Activated naive CD4-positive, alpha-beta T cell treated with anti-CD3 and anti-CD28 coated beads, Interleukin-2, amount 10 ng/mL, durations not matched to agents 7 days and 5 days (primary cell): ENCODE data around the gene DUSP19.
A peak's percentile ranks its signal among the peaks of the same experiment; 100 is the strongest.

Source experiments
- CTCF ChIA-PET: fragments of 350-600 bp; sonication (Branson Sonifier 250); formaldehyde crosslinking; loops from one replicate; lab custom pipeline; 2021; ENCODE audit warnings: antibody characterized with exemption; lab: Charles Lee
- DNase-seq: peaks from one replicate; pipeline ENCODE4 v3.0.0-alpha.2; 2020
- H3K27ac Mint-ChIP-seq: one replicate; pipeline ENCODE4 v1.8.0; 2021; ENCODE audit warnings: mild to moderate bottlenecking, moderate library complexity, mixed read lengths
- H3K27me3 Mint-ChIP-seq: one replicate; pipeline ENCODE4 v1.8.0; 2021; ENCODE audit warnings: mild to moderate bottlenecking, mixed read lengths
- H3K36me3 Mint-ChIP-seq: one replicate; pipeline ENCODE4 v1.8.0; 2021; ENCODE audit warnings: mixed read lengths
- H3K4me1 Mint-ChIP-seq: one replicate; pipeline ENCODE4 v1.8.0; 2021; ENCODE audit warnings: mixed read lengths
- H3K4me3 Mint-ChIP-seq: one replicate; pipeline ENCODE4 v1.8.0; 2021; ENCODE audit warnings: mild to moderate bottlenecking, moderate library complexity, mixed read lengths
- H3K9me3 Mint-ChIP-seq: one replicate; pipeline ENCODE4 v1.8.0; 2021; ENCODE audit warnings: mixed read lengths

Gene DUSP19

DNA sequence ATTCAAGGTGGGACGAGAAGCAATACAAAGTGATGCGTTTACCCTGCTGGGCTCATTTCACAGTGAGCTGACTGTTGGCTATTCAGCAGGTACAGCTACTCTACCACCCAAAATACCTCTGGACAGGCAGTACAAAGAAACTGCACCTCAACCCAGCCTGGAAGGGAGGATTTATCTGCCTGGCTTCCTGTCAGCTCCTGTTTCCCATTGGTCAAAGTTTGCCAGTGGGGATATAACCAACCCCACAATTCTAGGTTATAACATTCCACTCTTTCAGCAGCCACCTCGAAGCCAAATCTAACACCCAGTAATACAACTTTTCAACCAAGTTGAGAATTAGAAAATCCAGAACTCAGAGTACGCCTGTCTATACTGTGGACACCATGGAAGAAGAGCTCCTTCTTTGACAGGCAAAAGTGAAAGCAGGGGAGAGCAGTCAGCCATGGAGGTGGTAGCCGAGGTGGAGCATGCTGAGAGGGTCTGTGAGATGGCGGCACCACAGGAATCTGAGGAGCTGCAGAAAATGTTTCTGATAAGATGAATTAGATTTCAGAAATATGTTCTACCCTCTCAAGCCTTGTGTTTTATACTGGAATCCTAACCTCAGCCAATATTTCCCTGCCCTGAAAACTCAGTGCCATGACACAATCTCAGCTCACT lies 10.8 kb downstream of the DUSP19 start:
- H3K27ac Mint-ChIP-seq: no peak overlapping the region
- no peaks in the 10 kb centered on the region for H3K9me3 Mint-ChIP-seq
- no peak for DNase-seq
- no peak overlapping the region for H3K4me3 Mint-ChIP-seq
- H3K4me1 Mint-ChIP-seq: no peaks in the 10 kb centered on the region
- CTCF ChIA-PET: interaction anchor here (0.6 to 1.1 kb wide), 3 partner anchors 54 to 74 kb away, joined by 3 read pairs; no protein-coding TSS in a partner anchor
- H3K36me3 Mint-ChIP-seq: no peaks in the 10 kb centered on the region
- H3K27me3 Mint-ChIP-seq: no peaks in the 10 kb centered on the region

- no peak for DNase-seq
- no peak overlapping the region for H3K4me3 Mint-ChIP-seq
- no peaks in the 10 kb centered on the region for H3K4me1 Mint-ChIP-seq
- H3K27ac Mint-ChIP-seq: no peak overlapping the region
- H3K9me3 Mint-ChIP-seq: no peaks in the 10 kb centered on the region
- H3K27me3 Mint-ChIP-seq: no peaks in the 10 kb centered on the region
- H3K36me3 Mint-ChIP-seq: no peaks in the 10 kb centered on the region
- CTCF ChIA-PET: no interaction called here
These were observed 12.9 kb downstream of the DUSP19 start for GRCh38 chr2:183091318-183091953.

DNA sequence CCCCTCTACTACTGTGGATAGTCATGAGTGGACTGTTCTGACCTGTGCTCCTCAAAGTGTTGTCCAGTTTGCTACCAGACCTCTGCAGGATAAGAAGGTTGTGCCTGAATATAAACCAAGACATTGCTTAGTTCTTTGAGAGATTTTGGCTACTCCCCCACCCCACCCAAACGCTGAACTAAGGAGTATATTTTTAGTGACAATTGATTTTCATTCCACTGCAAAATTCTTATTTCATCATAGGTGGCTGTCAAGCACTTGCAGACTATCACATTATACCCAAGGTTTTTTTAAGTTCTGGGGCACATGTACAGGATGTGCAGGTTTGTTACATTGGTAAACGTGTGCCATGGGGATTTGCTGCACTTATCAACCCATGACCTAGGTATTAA lies 13.4 kb downstream of the DUSP19 start:
- CTCF ChIA-PET: no interaction called here
- no peak for DNase-seq
- H3K36me3 Mint-ChIP-seq: no peaks in the 10 kb centered on the region
- H3K27ac Mint-ChIP-seq: no peak overlapping the region
- no peaks in the 10 kb centered on the region for H3K4me1 Mint-ChIP-seq
- H3K27me3 Mint-ChIP-seq: no peaks in the 10 kb centered on the region
- no peaks in the 10 kb centered on the region for H3K9me3 Mint-ChIP-seq
- H3K4me3 Mint-ChIP-seq: no peak overlapping the region

DNA sequence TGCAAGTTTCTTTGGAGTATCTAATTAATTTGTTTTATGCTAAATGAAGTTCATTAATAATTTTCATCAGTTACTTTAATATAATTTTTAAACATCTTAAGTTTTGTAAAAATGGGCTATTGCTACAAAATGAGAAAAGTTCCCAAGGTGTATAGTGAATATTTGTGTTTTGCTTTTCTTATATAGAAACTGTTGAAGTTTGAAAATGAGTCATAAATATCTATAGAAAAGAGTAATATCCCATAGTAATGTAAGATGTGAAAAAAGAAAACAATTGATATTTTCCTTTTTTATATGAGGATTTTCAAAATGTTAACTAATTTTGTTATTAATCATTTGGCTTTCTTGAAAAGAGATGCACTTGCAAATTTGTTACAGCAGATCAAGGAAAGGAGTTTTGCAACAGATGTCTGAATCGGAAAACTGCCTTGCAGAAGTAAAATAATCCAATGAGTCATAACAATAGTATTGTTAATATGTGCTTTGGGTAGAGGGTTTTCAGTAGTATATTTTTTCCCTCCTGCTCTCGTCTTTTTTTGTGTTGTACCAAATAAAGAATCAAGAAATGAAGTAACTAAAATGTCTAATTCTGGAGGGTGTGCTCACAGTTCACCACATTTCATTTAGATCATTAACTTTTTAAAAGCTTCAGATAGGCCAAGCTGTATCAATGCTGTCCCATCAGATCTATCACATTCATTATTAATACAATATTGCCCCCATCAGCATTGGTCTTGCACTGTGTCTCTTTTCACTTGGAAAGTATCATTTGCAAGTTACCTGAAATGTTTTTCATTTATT lies 15.5 kb downstream of the DUSP19 start:
- DNase-seq: no peak
- no peaks in the 10 kb centered on the region for H3K27me3 Mint-ChIP-seq
- H3K9me3 Mint-ChIP-seq: no peaks in the 10 kb centered on the region
- no peaks in the 10 kb centered on the region for H3K36me3 Mint-ChIP-seq
- H3K4me3 Mint-ChIP-seq: no peak overlapping the region
- H3K4me1 Mint-ChIP-seq: no peaks in the 10 kb centered on the region
- CTCF ChIA-PET: interaction anchor here (0.6 kb wide), 1 partner anchor 16 kb away, joined by 3 read pairs; no protein-coding TSS in a partner anchor
- H3K27ac Mint-ChIP-seq: no peak overlapping the region

DNA sequence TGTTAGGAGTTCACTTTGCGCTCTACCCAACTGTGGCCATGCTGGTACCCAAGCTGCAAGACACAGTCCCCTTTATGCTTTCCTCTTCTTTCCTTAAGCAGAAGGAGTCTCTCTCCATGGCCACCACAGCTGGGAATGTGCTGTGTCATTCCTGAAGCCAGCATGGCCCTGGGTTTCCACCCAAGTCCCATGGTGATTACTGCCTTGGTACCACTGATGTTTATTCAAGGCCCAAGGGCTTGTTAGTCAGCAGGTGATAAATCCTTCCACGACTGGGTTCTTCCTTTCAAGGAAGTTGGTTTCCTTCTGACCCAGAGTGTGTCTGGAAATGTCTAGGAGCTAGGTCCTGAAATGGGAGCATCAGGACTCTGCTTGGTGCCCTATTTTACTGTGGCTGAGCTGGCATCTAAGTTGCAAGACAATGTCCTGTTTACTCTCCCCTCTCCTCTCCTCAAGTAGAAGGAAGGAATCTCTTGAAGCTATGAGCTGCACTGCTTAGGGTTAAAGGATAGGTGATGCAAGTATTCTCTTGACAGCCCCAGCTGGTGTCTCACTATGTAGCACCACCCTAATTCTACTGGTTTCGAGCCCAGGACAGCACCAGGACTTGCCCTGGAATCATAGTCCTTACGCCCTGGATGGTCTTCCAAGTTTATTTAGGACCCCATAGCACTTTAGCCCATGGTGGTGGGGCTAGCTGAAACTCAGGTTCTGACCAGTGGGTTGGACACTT lies 27.0 kb downstream of the DUSP19 start:
- Mint-ChIP-seq H3K4me3 (no peak overlapping the region), H3K4me1 (no peaks in the 10 kb centered on the region), H3K27ac (no peak overlapping the region), H3K36me3 (no peaks in the 10 kb centered on the region), H3K27me3 (peaks cover 13% of the 10 kb centered on the region), H3K9me3 (no peaks in the 10 kb centered on the region)
- DNase-seq: no peak
- CTCF ChIA-PET: no interaction called here

GRCh38 chr2:183112577-183112976 lies 34.0 kb downstream of the DUSP19 start:
- CTCF ChIA-PET: no interaction called here
- H3K36me3 Mint-ChIP-seq: no peaks in the 10 kb centered on the region
- H3K9me3 Mint-ChIP-seq: no peaks in the 10 kb centered on the region
- H3K27me3 Mint-ChIP-seq: peaks cover 15% of the 10 kb centered on the region
- H3K4me3 Mint-ChIP-seq: no peak overlapping the region
- no peak for DNase-seq
- H3K27ac Mint-ChIP-seq: no peak overlapping the region
- H3K4me1 Mint-ChIP-seq: no peaks in the 10 kb centered on the region

DNA sequence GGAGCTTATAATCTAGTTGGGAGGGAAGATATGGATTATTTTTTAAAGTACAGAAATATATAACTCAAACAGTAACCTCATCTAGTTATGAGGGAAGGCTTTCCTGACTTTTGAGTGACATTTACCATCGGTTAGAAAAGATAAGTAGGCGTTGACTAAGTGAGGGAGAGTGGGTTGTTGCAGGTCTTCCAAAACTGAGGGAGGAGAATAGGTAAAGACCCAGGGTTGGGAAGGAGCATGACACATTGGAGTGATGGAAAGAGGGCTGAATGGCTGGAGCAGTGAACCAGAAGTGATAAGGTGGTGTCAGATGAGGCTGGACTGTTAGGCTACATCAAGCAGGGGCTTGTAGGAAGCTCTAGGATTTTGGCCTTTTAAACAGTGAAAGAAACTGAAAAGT lies 35.1 kb downstream of the DUSP19 start:
- Mint-ChIP-seq H3K36me3 (no peaks in the 10 kb centered on the region), H3K4me3 (no peak overlapping the region), H3K27ac (no peak overlapping the region), H3K27me3 (peaks cover 16% of the 10 kb centered on the region), H3K9me3 (no peaks in the 10 kb centered on the region), H3K4me1 (no peaks in the 10 kb centered on the region)
- CTCF ChIA-PET: no interaction called here
- no peak for DNase-seq

GRCh38 chr2:183117226-183117625 lies 38.7 kb downstream of the DUSP19 start:
- H3K4me3 Mint-ChIP-seq: no peak overlapping the region
- H3K9me3 Mint-ChIP-seq: no peaks in the 10 kb centered on the region
- peaks cover 41% of the 10 kb centered on the region for H3K27me3 Mint-ChIP-seq
- H3K4me1 Mint-ChIP-seq: no peaks in the 10 kb centered on the region
- CTCF ChIA-PET: no interaction called here
- H3K36me3 Mint-ChIP-seq: no peaks in the 10 kb centered on the region
- H3K27ac Mint-ChIP-seq: no peak overlapping the region
- DNase-seq: no peak

GRCh38 chr2:183123117-183123958 lies 44.8 kb downstream of the DUSP19 start:
- DNase-seq: peak; percentile 21
- H3K9me3 Mint-ChIP-seq: no peaks in the 10 kb centered on the region
- H3K4me1 Mint-ChIP-seq: peaks cover 36% of the 10 kb centered on the region
- CTCF ChIA-PET: no interaction called here
- peaks cover 5% of the 10 kb centered on the region for H3K36me3 Mint-ChIP-seq
- peak overlapping the region; percentile 91 for H3K4me3 Mint-ChIP-seq
- H3K27ac Mint-ChIP-seq: peak overlapping the region; percentile 98
- H3K27me3 Mint-ChIP-seq: peaks cover 26% of the 10 kb centered on the region

GRCh38 chr2:183123959-183124221 lies 45.3 kb downstream of the DUSP19 start:
- CTCF ChIA-PET: no interaction called here
- Mint-ChIP-seq H3K36me3 (peaks cover 6% of the 10 kb centered on the region), H3K27me3 (peaks cover 22% of the 10 kb centered on the region), H3K9me3 (no peaks in the 10 kb centered on the region), H3K4me3 (peak overlapping the region; percentile 91), H3K4me1 (peaks cover 36% of the 10 kb centered on the region), H3K27ac (peak overlapping the region; percentile 98)
- no peak for DNase-seq

DNA sequence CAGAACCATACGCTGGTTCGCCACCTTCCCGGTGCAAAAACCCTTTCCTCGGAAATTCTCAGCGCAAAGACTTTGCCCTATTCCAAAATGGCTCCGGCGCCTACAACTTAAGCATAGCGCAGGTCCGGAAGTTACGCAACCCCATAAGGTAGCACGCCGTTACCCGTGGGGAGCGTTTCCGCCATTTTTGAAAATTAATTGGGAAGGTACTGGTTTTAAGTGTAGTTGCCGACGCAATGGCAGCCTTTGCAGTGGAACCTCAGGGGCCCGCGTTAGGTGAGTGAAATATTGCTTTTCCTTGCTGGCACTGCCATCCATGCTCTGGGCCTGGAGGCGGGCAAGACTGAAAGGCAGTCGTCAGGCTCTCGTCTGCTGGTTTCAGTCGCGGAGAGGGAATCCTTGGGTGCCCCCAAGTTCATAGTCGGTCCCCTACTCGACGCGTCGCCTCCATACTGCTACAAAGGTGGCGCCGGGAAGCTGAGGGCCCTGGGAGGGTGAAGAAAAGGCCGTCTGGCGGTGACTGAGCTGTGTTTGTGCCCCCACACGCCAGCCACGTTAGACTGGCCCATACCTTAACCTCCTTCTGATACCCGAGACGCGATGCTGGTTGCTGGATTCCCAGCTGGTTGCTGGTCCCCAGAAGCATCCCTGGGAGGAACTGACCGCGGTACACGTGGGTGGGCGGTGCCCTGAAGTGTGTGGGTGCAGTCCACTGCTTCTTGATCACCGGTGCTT lies 45.8 kb downstream of the DUSP19 start, which contains the start of gene NUP35:
Gene NUP35, plus strand, starts transcription at position 222 of the 735 bp plus-strand sequence. Its CDS starts 15 bp downstream, at position 237.
- Mint-ChIP-seq H3K4me1 (peaks cover 36% of the 10 kb centered on the region), H3K9me3 (no peaks in the 10 kb centered on the region), H3K27me3 (peaks cover 17% of the 10 kb centered on the region), H3K27ac (peak within 1 kb of the TSS; percentile 98), H3K4me3 (peak within 1 kb of the TSS; percentile 91), H3K36me3 (peaks cover 6% of the 10 kb centered on the region)
- DNase-seq: peak; percentile 87
- CTCF ChIA-PET: no interaction called here

- peaks cover 36% of the 10 kb centered on the region for H3K4me1 Mint-ChIP-seq
- CTCF ChIA-PET: interaction anchor here (0.6 kb wide), 1 partner anchor 187 kb away, joined by 4 read pairs; no protein-coding TSS in a partner anchor
- DNase-seq: no peak
- H3K4me3 Mint-ChIP-seq: peak overlapping the region; percentile 91
- H3K27ac Mint-ChIP-seq: peak overlapping the region; percentile 98
- H3K27me3 Mint-ChIP-seq: peaks cover 12% of the 10 kb centered on the region
- H3K9me3 Mint-ChIP-seq: no peaks in the 10 kb centered on the region
- H3K36me3 Mint-ChIP-seq: peaks cover 6% of the 10 kb centered on the region
These were observed 46.4 kb downstream of the DUSP19 start for GRCh38 chr2:183124957-183125255.

DNA sequence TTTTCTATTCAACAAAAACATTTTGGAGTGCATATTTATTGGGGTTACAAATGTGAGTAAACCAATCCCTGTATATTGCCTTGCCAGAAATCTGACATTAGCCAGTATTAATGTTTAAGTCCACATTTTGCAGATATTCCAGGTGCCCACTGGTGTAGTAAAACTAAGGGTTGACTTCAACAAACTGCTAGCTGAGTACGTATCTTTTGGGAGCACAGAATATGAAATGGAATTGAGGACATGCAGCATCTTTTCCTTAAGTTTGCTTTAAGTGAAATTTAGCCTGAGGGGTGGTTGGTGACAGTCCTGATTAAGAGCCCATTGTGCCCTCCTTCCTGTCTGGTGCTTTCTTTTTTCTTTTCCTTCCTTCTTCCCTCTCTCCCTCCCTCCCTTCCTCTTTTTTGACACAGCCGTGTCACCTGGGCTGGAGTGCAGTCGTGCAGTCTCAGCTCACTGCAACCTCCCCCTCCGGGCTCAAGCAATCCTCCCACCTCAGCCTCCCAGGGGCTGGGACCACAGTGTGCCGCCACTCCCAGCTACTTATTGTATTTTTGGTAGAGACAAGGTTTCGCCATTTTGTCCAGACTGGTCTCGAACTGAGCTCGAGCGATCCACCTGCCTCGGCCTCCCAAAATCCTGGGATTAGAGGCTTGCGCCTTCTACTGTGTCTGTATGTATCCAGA lies 47.3 kb downstream of the DUSP19 start:
- CTCF ChIA-PET: no interaction called here
- H3K27me3 Mint-ChIP-seq: peaks cover 3% of the 10 kb centered on the region
- peak overlapping the region; percentile 91 for H3K4me3 Mint-ChIP-seq
- H3K4me1 Mint-ChIP-seq: peaks cover 36% of the 10 kb centered on the region
- peaks cover 6% of the 10 kb centered on the region for H3K36me3 Mint-ChIP-seq
- DNase-seq: no peak
- peak overlapping the region; percentile 98 for H3K27ac Mint-ChIP-seq
- no peaks in the 10 kb centered on the region for H3K9me3 Mint-ChIP-seq
